ENCODE data around the gene FOXK2. TPM values are rescaled to one million over a fixed set of nuclear protein-coding genes. Genes with fewer than 3 reads are reported as not detected.

FOXK2 gene
- total RNA-seq, 1 donor from 2014 or later: 49.5 TPM

- no peak for DNase-seq (ENCODE audit: low spot score)
- no peak overlapping the region for H3K4me3 Mint-ChIP-seq (ENCODE audit: unreplicated experiment)
- H3K27me3 Mint-ChIP-seq (ENCODE audit: low read depth): no peaks in the 10 kb centered on the region
- H3K27ac Mint-ChIP-seq (ENCODE audit: unreplicated experiment): no peak overlapping the region
- H3K9me3 Mint-ChIP-seq (ENCODE audit: low read depth): peaks cover 3% of the 10 kb centered on the region
- no peaks in the 10 kb centered on the region for H3K36me3 Mint-ChIP-seq (ENCODE audit: low read depth)
- no peak for TF ChIP-seq CTCF (IDR thresholded peaks at IDR 0.05)
- H3K4me1 Mint-ChIP-seq (ENCODE audit: low read depth): peaks cover 18% of the 10 kb centered on the region
These were observed 2.2 kb upstream of the FOXK2 start for GRCh38 chr17:82517230-82517865.

- no peak for TF ChIP-seq CTCF (IDR thresholded peaks at IDR 0.05)
- Mint-ChIP-seq H3K27ac (ENCODE audit: unreplicated experiment) (peak overlapping the region; percentile 94), H3K4me1 (ENCODE audit: low read depth) (peaks cover 33% of the 10 kb centered on the region), H3K27me3 (ENCODE audit: low read depth) (no peaks in the 10 kb centered on the region), H3K4me3 (ENCODE audit: unreplicated experiment) (peak overlapping the region; percentile 84), H3K36me3 (ENCODE audit: low read depth) (no peaks in the 10 kb centered on the region), H3K9me3 (ENCODE audit: low read depth) (no peaks in the 10 kb centered on the region)
- DNase-seq (ENCODE audit: low spot score): no peak
These were observed 705 bp downstream of the FOXK2 start for GRCh38 chr17:82519971-82520903.

- H3K4me1 Mint-ChIP-seq (ENCODE audit: low read depth): peaks cover 55% of the 10 kb centered on the region
- no peak overlapping the region for H3K4me3 Mint-ChIP-seq (ENCODE audit: unreplicated experiment)
- no peaks in the 10 kb centered on the region for H3K27me3 Mint-ChIP-seq (ENCODE audit: low read depth)
- no peaks in the 10 kb centered on the region for H3K36me3 Mint-ChIP-seq (ENCODE audit: low read depth)
- H3K9me3 Mint-ChIP-seq (ENCODE audit: low read depth): no peaks in the 10 kb centered on the region
- TF ChIP-seq CTCF (IDR thresholded peaks at IDR 0.05): no peak
- no peak for DNase-seq (ENCODE audit: low spot score)
- peak overlapping the region; percentile 77 for H3K27ac Mint-ChIP-seq (ENCODE audit: unreplicated experiment)
These were observed 5.0 kb downstream of the FOXK2 start for GRCh38 chr17:82524540-82524939.

- Mint-ChIP-seq H3K36me3 (ENCODE audit: low read depth) (no peaks in the 10 kb centered on the region), H3K9me3 (ENCODE audit: low read depth) (no peaks in the 10 kb centered on the region), H3K27ac (ENCODE audit: unreplicated experiment) (peak overlapping the region; percentile 65), H3K4me3 (ENCODE audit: unreplicated experiment) (no peak overlapping the region), H3K4me1 (ENCODE audit: low read depth) (peaks cover 59% of the 10 kb centered on the region), H3K27me3 (ENCODE audit: low read depth) (no peaks in the 10 kb centered on the region)
- no peak for TF ChIP-seq CTCF (IDR thresholded peaks at IDR 0.05)
- no peak for DNase-seq (ENCODE audit: low spot score)
These were observed 6.2 kb downstream of the FOXK2 start for GRCh38 chr17:82525712-82526111.

- no peak for DNase-seq (ENCODE audit: low spot score)
- Mint-ChIP-seq H3K36me3 (ENCODE audit: low read depth) (no peaks in the 10 kb centered on the region), H3K9me3 (ENCODE audit: low read depth) (no peaks in the 10 kb centered on the region), H3K4me1 (ENCODE audit: low read depth) (peaks cover 49% of the 10 kb centered on the region), H3K27me3 (ENCODE audit: low read depth) (no peaks in the 10 kb centered on the region), H3K4me3 (ENCODE audit: unreplicated experiment) (no peak overlapping the region), H3K27ac (ENCODE audit: unreplicated experiment) (peak overlapping the region; percentile 68)
- no peak for TF ChIP-seq CTCF (IDR thresholded peaks at IDR 0.05)
These were observed 8.4 kb downstream of the FOXK2 start for GRCh38 chr17:82527898-82528297.
